ENCODE measurements around the gene KDM4B. TPM values are rescaled to one million over a fixed set of nuclear protein-coding genes. Genes with fewer than 3 reads are reported as not detected.

Gene KDM4B
- total RNA-seq, 1 experiment from 2014 or later: 35.9 TPM

DNA sequence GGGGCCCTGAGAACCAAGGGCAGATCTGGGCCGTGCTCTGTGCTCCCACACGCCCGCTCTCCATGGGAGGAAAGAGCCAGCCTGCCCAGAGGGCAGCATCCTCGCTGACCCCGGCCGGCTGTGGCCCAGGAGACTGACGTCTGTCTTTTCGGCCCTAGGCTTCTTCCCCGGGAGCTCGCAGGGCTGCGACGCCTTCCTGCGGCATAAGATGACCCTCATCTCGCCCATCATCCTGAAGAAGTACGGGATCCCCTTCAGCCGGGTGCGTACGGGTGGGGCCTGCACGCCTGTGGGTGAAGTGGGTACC lies 108.2 kb downstream of the KDM4B start (continued):
- TF ChIP-seq EGR1 (IDR thresholded peaks at IDR 0.05; ENCODE audit: low read depth): no peak
- TF ChIP-seq EZH2 (IDR thresholded peaks at IDR 0.05): no peak
- no peak for TF ChIP-seq SP1 (IDR thresholded peaks at IDR 0.05; ENCODE audit: low read depth)
- no peak for TF ChIP-seq CBX3 (IDR thresholded peaks at IDR 0.05; ENCODE audit: low read depth)

GRCh38 chr19:5078182-5078581 lies 109.3 kb downstream of the KDM4B start:
- Histone ChIP-seq H3K9ac (ENCODE audit: low read length) (no peak overlapping the region), H3K27me3 (ENCODE audit: insufficient read depth, low read length) (no peaks in the 10 kb centered on the region), H3K4me1 (ENCODE audit: control insufficient read depth in 1 of 2, insufficient read depth in 2 of 2, low read length in 2 of 2) (no peaks in the 10 kb centered on the region), H3K27ac (ENCODE audit: low read depth, low read length) (no peak overlapping the region), H3K9me2 (ENCODE audit: insufficient read depth) (no peaks in the 10 kb centered on the region), H3K36me3 (ENCODE audit: control insufficient read depth in 1 of 2, insufficient read depth in 2 of 2, low read length in 2 of 2) (peaks cover 0 to 7% of the 10 kb centered on the region in 2 experiments; a peak in 2 of 4 replicates), H3K9me3 (ENCODE audit: control insufficient read depth in 1 of 2, insufficient read depth in 1 of 2, low read depth in 1 of 2, low read length in 2 of 2) (no peaks in the 10 kb centered on the region), H3K79me2 (ENCODE audit: insufficient read depth, low read length) (no peaks in the 10 kb centered on the region), H3K4me3 (replicated peaks in 1 of 2; ENCODE audit: low read depth in 1 of 2, low read length in 2 of 2) (no peak overlapping the region), H3K4me2 (ENCODE audit: low read length) (no peak overlapping the region), H4K20me1 (ENCODE audit: insufficient read depth) (no peaks in the 10 kb centered on the region), H2AFZ (ENCODE audit: low read depth, low read length, poor library complexity, severe bottlenecking) (no peak overlapping the region)
- RAD21 ChIA-PET (ENCODE audit: low non-redundant PET in 1 of 2, low total read pairs in 2 of 2, uncharacterized antibody in 2 of 2, unreplicated experiment in 2 of 2): no interaction called here
- DNase-seq (ENCODE audit: low read depth, low spot score) (no peak), ATAC-seq (no peak)
- CTCF ChIA-PET: no interaction called here
- TF ChIP-seq SRF (IDR thresholded peaks at IDR 0.05; ENCODE audit: low read depth) (no peak), FOSL1 (IDR thresholded peaks at IDR 0.05; ENCODE audit: low read depth) (no peak), ATF3 (IDR thresholded peaks at IDR 0.05) (no peak), YY1 (IDR thresholded peaks at IDR 0.05; ENCODE audit: extremely low read depth, insufficient replicate concordance, low read depth, low read length) (no peak)
- TF ChIP-seq, protein P1, sequence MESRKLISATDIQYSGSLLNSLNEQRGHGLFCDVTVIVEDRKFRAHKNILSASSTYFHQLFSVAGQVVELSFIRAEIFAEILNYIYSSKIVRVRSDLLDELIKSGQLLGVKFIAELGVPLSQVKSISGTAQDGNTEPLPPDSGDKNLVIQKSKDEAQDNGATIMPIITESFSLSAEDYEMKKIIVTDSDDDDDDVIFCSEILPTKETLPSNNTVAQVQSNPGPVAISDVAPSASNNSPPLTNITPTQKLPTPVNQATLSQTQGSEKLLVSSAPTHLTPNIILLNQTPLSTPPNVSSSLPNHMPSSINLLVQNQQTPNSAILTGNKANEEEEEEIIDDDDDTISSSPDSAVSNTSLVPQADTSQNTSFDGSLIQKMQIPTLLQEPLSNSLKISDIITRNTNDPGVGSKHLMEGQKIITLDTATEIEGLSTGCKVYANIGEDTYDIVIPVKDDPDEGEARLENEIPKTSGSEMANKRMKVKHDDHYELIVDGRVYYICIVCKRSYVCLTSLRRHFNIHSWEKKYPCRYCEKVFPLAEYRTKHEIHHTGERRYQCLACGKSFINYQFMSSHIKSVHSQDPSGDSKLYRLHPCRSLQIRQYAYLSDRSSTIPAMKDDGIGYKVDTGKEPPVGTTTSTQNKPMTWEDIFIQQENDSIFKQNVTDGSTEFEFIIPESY (IDR thresholded peaks at IDR 0.05; ENCODE audit: extremely low read depth, insufficient replicate concordance, low read length): no peak
- BruUV-seq (replicated peaks): no TSS peak
- POLR2A ChIA-PET: no interaction called here
- intact Hi-C loops (cut with micrococcal nuclease): no loop called here

All from HCT116 (cell line).